Activated CD4-positive, alpha-beta T cell treated with anti-CD3 and anti-CD28 coated beads, Interleukin-2, amount 50 U/mL, for 16 hours (primary cell): ENCODE data around the gene EML1.
A peak's percentile ranks its signal among the peaks of the same experiment; 100 is the strongest.

Experiments used
- DNase-seq: peaks from one replicate; pipeline ENCODE4 v3.0.0-alpha.2; 2020

Gene EML1

DNA sequence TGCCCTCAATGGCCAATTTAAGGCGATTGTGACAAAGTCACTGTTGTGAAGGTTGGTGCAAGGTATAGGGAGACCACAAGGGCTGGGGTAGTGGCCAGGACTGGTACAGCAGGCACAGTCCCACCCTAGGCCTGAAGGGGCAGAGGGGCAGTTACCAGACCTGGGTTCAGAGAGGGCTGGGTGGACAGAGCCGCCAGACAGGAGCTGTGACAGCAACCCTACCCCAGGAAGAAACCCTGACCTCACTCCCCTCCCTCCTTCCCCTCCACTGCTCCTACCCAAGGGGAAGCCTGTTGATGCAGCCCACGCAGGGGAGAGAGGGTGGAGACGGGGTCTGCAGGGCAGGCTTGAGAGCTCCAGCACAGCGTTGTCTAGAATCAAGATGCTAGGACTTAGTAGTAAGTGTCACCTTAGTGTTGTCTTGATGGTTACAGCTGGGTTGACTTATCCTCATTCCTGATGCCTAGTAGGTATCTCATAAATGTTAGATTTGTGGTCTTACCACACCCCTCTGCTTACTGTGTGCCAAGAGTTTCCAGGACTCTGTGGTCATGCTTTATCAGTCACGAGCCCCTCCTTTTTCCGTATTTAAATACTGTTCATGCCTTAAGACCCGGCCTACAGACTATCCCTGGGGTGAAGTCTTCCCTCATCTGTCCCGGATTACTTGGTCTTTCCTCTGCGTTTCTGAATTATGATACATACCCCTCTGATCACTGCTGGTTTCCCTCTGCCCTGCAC lies 14.4 kb downstream of the EML1 start:
- DNase-seq, result no peak

- DNase-seq, result no peak
Observed at GRCh38 chr14:99808154-99808505, 14.9 kb downstream of the EML1 start.

DNA sequence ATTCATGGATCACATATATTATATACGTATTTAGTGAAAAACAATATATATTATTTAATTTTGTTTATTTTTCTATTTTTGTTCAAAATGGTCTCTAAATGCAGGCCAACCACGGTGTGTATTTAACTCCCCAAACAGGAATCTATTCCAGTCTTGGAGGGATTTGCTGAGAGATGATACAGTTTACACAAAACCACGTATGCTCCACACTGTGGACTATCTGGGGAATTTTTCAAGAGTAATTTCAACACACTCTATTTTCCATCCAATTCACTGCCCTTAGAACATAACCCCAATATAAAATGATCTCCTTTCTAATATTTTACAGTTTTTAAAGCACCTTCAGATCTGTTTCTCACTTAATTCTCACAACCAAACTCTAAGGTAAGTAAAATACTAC lies 15.3 kb downstream of the EML1 start:
- DNase-seq, result no peak

DNA sequence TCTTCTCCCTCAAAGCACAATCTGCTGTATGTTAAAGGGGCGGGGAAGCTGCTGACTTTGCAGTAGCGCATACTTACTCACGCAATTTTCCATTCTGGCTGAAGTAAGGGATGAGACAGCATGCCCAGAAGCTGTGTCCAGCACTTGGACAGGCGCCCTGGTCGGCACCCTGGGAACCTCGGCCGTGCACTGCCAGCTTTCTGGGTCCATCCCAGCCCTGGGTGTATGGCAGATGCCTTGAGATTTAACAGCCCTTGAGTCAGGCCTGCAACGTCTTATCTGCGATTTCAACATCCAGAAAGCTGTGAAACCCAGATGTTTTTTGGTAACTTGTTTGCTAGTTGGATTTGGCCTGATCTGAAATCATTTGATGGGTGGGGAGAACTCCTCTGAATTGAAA lies 16.1 kb downstream of the EML1 start:
- DNase-seq, result no peak

DNA sequence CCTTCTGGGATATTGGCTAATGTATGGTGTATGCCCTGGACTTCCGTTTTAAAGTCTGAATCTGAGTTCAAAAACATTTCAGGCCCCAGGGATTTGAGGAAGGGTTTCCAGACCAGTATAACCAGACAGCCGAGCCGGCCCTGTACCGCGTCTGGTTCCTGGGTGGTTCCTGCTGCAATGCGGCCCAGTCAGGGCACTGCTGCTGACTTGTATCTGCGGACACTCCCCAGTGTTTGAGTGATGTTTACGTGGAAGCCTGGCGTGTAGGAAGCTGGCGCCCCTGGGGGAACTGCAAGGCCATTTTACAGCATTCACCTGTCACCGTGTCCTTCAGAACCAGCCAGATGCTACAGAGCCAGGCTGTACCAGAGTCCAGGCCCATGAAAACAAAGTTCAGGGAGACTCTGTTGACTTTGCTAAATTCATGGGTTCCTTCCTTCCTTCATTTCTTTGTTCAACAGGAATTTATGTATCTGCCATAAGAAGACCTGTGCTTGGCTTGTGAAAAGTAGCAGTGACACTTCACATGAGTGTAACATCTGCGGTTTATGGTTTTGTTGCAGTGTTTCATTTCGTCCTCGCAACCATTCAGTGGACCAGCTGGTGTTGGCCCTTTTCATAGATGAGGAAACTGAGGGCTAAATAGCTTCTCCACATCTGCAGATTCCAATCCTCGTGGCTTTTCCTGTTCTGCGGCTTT lies 16.8 kb downstream of the EML1 start:
- DNase-seq, result no peak

- no peak for DNase-seq
Observed at GRCh38 chr14:99810559-99810874, 17.3 kb downstream of the EML1 start.

- DNase-seq, result no peak
Observed at GRCh38 chr14:99812096-99812750, 19.0 kb downstream of the EML1 start.

DNA sequence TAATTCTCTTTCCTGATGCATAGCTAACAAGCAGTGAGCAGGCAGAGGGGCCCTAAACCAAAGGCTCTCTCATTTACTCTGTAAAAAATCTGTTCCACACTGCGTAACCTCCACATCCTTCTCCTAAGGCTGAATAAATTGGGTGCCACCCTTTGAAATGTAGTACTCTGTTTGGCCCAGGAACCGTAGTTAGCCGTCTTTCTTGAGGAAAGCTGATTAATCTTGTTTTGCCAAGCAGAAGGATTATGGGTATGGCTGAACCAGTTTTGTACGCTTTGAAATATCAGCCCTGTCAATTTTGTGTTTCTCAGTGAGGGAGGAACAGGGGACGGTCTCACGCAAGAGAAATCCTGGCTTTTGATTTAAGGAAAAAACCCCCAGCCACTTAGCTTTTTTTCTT lies 19.7 kb downstream of the EML1 start:
- DNase-seq, result no peak

DNA sequence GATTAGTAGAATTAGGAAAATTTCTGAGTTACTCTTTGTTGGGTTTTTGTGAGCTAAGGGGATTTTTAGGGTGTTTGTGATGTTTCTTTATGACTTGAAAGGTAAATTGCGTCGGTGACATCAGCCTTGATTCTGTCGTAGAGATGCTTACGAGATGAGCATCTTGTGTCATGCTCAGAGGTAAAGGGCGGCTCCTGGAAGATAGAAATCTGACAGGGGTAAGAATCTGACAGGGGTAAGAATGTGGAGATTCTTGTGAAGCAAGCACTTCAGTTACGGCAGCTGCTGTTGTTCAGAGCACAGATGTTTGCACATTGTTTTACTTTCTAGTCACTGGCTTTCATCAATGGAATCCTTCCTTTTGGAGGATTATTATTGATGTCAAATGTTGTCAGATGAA lies 22.5 kb downstream of the EML1 start:
- DNase-seq, result no peak

GRCh38 chr14:99816217-99816616 lies 23.0 kb downstream of the EML1 start:
- DNase-seq, result no peak

- DNase-seq, result no peak
Observed at GRCh38 chr14:99816642-99817041, 23.4 kb downstream of the EML1 start.

GRCh38 chr14:99817331-99817730 lies 24.1 kb downstream of the EML1 start:
- no peak for DNase-seq

DNA sequence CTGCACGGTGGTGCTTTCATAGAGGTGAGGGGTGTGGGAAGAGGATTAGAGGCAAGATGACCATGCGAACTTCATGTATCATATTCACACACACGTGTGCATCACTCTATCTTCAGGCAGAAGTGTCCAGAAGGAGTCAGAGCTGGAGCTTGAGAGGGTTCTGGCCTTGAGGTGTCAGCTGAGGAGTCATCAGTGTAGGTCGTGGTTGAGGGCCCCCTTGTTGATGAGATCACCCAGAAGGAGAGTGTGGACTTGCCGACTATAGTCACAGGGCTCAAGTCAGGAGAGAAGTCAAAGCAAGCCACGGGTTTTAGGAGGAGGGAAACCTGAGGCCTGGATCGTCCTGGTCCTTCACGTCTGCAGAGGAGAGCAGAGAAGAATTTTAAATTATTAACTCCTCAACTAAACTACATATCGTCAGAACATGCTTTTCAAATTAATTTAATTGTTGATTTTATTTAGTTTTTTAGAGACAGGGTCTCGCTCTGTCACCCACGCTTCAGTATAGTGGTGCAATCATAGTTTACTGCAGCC lies 25.4 kb downstream of the EML1 start:
- DNase-seq, result no peak

GRCh38 chr14:99819514-99819913 lies 26.3 kb downstream of the EML1 start:
- peak; percentile 40 for DNase-seq

- no peak for DNase-seq
Observed at GRCh38 chr14:99820702-99821331, 27.6 kb downstream of the EML1 start.

- peak; percentile 28 for DNase-seq
Observed at GRCh38 chr14:99821519-99822508, 28.6 kb downstream of the EML1 start.

DNA sequence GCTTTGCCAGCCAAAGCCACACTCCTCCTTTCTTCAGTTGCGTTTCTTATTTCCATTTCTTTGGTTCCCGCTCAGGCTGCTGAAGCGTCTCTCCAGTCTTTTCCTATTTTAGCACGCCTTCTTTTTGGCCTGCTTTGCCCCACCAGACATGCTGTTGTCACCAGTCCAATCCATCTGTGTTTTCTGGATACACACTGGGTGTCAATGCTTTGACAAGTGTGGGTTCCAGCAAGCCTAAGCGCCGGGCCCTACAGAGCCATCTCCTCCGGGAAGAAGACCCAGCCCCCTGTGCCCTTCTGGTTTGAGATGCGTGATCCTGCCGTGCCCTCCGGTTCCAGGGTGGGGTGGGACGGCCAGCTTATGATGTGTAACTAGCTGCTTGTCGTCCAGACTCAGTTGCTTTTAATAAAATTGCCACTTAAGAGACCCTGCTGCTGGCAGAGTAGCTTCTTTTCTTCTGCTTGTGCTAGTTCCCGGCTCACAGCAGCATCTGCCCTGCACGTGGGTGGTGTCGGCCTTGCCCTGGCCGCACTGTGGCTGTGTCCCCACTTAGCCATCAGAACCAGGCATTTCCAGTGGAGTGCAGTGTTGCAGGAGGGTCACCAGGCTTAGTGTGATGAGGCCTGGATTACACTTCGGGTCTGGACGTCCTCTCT lies 29.7 kb downstream of the EML1 start:
- no peak for DNase-seq

DNA sequence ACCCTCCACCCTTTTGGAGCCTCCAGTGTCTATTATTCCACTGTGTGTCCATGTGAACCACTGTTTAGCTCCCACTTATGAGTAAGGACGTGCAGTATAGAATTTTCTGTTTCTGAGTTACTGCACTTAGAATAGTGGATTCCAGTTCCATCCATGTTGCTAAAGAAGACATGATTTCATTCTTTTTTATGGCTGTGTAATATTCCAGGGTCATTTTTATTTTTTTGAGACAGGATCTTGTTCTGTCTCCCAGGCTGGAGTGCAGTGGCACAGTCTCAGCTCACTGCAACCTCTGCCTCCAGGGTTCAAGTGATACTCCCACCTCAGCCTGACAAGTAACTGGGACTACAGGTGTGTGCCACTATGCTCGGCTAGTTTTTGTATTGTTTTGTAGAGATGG lies 31.6 kb downstream of the EML1 start:
- no peak for DNase-seq

- no peak for DNase-seq
Observed at GRCh38 chr14:99829450-99829849, 36.2 kb downstream of the EML1 start.

GRCh38 chr14:99831303-99831702 lies 38.1 kb downstream of the EML1 start:
- DNase-seq, result no peak

GRCh38 chr14:99831903-99832685 lies 38.9 kb downstream of the EML1 start:
- peak; percentile 25 for DNase-seq
